Adrenal gland (tissue), 5 donors: Measurements from ENCODE around the gene PACC1.

Source experiments
- POLR2A ChIP-seq, 2 donors: fragments of 450-650 bp; IDR thresholded peaks; one replicate each; pipeline ENCODE4 v1.6.1; 2017; ENCODE audit warnings: antibody characterized with exemption in 2 of 2, mild to moderate bottlenecking in 2 of 2, moderate library complexity in 1 of 2
- TF ChIP-seq, protein P1 (sequence below), 6 experiments: fragments of 450-650 bp in 4 of 6; fragments of 200-600 bp in 2 of 6; sonication (generic) in 1 of 6; IDR thresholded peaks; 1 replicate in 5 of 6; 2 replicates in 1 of 6; pipeline versions ENCODE4 v1.5.1 to v1.8.0; 2016 to 2021; ENCODE audit warnings: antibody characterized with exemption in 6 of 6, mild to moderate bottlenecking in 2 of 6, moderate library complexity in 1 of 6
- donor health status: DM: no; HTN: no; CAD: no.

DNA sequence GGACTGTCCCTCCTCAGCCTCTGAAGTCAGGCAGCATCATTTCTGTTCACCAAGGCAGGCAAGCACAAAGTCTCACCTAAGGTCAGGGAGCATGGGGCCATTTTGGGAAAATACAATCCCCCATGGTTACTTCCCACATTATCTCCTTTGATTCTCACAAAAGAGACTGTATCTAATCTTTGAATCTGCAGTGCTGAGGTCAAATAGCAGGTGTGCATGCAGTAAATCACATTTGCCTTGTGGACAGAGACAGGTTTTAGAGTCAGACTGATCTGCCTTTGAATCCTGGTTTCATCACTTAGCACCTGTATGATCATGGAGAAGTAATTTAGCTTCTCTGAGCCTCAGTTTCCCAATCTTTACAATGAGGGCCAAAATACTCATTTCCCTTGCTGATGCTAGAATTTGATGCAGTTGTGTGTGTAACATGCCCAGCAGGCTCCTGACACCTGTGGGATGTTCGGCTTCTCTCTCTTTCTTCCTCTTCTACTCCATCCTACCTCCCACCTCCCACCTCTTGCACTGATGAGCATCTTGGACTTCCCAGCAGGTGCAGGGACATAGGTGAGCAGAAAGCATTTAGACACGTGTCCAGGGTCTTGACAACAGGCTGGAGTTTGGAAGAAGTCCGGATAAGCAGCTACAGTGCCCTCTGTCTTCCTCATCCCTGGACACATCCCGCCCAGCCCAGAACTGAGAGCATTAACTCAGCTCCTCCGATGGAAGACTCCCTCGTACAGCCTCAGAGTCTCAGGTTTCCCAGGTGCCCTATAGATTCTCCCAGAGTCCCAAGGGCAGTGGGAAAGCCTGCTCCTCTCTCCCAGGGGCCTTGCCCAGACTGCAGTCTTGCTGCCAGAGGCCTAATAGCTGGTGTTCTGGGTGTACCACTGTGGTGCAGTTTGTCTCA lies 37.0 kb upstream of the PACC1 start:
- TF ChIP-seq POLR2A (IDR thresholded peaks at IDR 0.05): no peak
- TF ChIP-seq, protein P1, sequence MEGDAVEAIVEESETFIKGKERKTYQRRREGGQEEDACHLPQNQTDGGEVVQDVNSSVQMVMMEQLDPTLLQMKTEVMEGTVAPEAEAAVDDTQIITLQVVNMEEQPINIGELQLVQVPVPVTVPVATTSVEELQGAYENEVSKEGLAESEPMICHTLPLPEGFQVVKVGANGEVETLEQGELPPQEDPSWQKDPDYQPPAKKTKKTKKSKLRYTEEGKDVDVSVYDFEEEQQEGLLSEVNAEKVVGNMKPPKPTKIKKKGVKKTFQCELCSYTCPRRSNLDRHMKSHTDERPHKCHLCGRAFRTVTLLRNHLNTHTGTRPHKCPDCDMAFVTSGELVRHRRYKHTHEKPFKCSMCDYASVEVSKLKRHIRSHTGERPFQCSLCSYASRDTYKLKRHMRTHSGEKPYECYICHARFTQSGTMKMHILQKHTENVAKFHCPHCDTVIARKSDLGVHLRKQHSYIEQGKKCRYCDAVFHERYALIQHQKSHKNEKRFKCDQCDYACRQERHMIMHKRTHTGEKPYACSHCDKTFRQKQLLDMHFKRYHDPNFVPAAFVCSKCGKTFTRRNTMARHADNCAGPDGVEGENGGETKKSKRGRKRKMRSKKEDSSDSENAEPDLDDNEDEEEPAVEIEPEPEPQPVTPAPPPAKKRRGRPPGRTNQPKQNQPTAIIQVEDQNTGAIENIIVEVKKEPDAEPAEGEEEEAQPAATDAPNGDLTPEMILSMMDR (IDR thresholded peaks at IDR 0.05): no peak
